H1 (cell line): ENCODE measurements around the gene ATP11C. TPM values are rescaled to one million over a fixed set of nuclear protein-coding genes. Genes with fewer than 3 reads are reported as not detected.

Experiments used
- CTCF ChIA-PET: fragments of 300-600 bp; sonication (Branson Sonifier 250); formaldehyde crosslinking; loops from one replicate; lab custom pipeline; 2021; ENCODE audit not compliant: partially characterized antibody; lab: Charles Lee
- POLR2A ChIA-PET: fragments of 300-600 bp; sonication (Branson Sonifier 250); formaldehyde crosslinking; loops from one replicate; lab custom pipeline; 2021; ENCODE audit warnings: inconsistent platforms; ENCODE audit not compliant: partially characterized antibody; lab: Charles Lee
- DNase-seq, 2 experiments: peaks; one replicate each; pipeline versions ENCODE4 v3.0.0 to v3.0.0-alpha.2; 2010 to 2022; ENCODE audit warnings: low spot score in 2 of 2, low read depth in 1 of 2, mixed read lengths in 1 of 2
- FAIRE-seq: peaks from 2 replicates; lab custom pipeline; 2011; peaks lifted over from hg19 to GRCh38; lab: Jason Lieb, UNC
- H2AFZ ChIP-seq: 2 replicates; pipeline ENCODE4 v1.8.1; 2012; ENCODE audit warnings: low read length, inconsistent platforms
- H2AK5ac ChIP-seq: 2 replicates; pipeline ENCODE4 v1.6.1; 2013; ENCODE audit warnings: low read depth, low read length
- H2BK120ac ChIP-seq: replicated peaks from 2 replicates; pipeline ENCODE3; 2013; ENCODE audit warnings: low read depth, low read length, inconsistent platforms
- H2BK12ac ChIP-seq: 2 replicates; pipeline ENCODE4 v1.6.1; 2013; ENCODE audit warnings: low read depth, low read length
- H2BK15ac ChIP-seq: 2 replicates; pipeline ENCODE4 v1.6.1; 2013; ENCODE audit warnings: low read length
- H2BK20ac ChIP-seq: 2 replicates; pipeline ENCODE4 v1.6.1; 2013; ENCODE audit warnings: low read length
- H2BK5ac ChIP-seq: 2 replicates; pipeline ENCODE4 v1.6.1; 2013; ENCODE audit warnings: low read depth, low read length
- H3K14ac ChIP-seq: 2 replicates; pipeline ENCODE4 v1.6.1; 2013; ENCODE audit warnings: inconsistent platforms; ENCODE audit not compliant: insufficient read length
- H3K18ac ChIP-seq: 2 replicates; pipeline ENCODE4 v1.6.1; 2013; ENCODE audit warnings: low read length; ENCODE audit errors: extremely low read depth
- H3K23ac ChIP-seq: 2 replicates; pipeline ENCODE4 v1.6.1; 2013; ENCODE audit warnings: inconsistent platforms; ENCODE audit not compliant: insufficient read length
- H3K23me2 ChIP-seq: 2 replicates; pipeline ENCODE4 v1.6.1; 2013; ENCODE audit warnings: low read depth, low read length
- H3K27ac ChIP-seq: 2 replicates; pipeline ENCODE4 v1.6.1; 2011; ENCODE audit warnings: low read depth, low read length, inconsistent platforms
- H3K27me3 ChIP-seq, 4 experiments: replicated peaks in 1 of 4; 1 replicate in 1 of 4; 2 replicates in 3 of 4; pipeline versions ENCODE4 v1.6.1 to v1.8.1; 2011 to 2013; ENCODE audit warnings: low read length in 3 of 4, mild to moderate bottlenecking in 3 of 4, inconsistent platforms in 2 of 4, mixed read lengths in 2 of 4, moderate library complexity in 1 of 4; ENCODE audit not compliant: control insufficient read depth in 3 of 4, insufficient read depth in 3 of 4; ENCODE audit errors: extremely low read depth in 1 of 4
- H3K36me3 ChIP-seq, 4 experiments: 2 replicates each; pipeline versions ENCODE4 v1.6.1 to v1.8.1; 2011 to 2013; ENCODE audit warnings: mild to moderate bottlenecking in 4 of 4, low read length in 3 of 4, moderate library complexity in 2 of 4, control low read depth in 1 of 4, inconsistent platforms in 1 of 4; ENCODE audit not compliant: insufficient read depth in 4 of 4, control insufficient read depth in 2 of 4
- H3K4ac ChIP-seq: replicated peaks from 2 replicates; pipeline ENCODE3; 2013; ENCODE audit warnings: low read length, low read depth, mixed read lengths, inconsistent platforms; ENCODE audit not compliant: insufficient read length
- H3K4me1 ChIP-seq, 4 experiments: replicated peaks in 1 of 4; 1 replicate in 1 of 4; 2 replicates in 3 of 4; pipeline versions ENCODE4 v1.6.1 to v1.8.1; 2011 to 2013; ENCODE audit warnings: low read length in 3 of 4, inconsistent platforms in 2 of 4, mixed read lengths in 1 of 4; ENCODE audit not compliant: insufficient read depth in 4 of 4, control insufficient read depth in 3 of 4
- H3K4me2 ChIP-seq, 2 experiments: 2 replicates each; pipeline versions ENCODE4 v1.6.1 to v1.8.1; 2011 to 2013; ENCODE audit warnings: low read depth in 2 of 2, low read length in 2 of 2, control low read depth in 1 of 2, inconsistent platforms in 1 of 2, mild to moderate bottlenecking in 1 of 2; ENCODE audit not compliant: insufficient read depth in 1 of 2
- H3K4me3 ChIP-seq, 4 experiments: fragments of 200-600, 300-600 bp in 1 of 4; sonication (generic), shearing (Covaris generic), sonication (Bioruptor Twin) in 1 of 4; 2 replicates each; pipeline versions ENCODE4 v1.5.1 to v1.8.1; 2011 to 2016; ENCODE audit warnings: low read length in 4 of 4, low read depth in 3 of 4, control low read depth in 2 of 4, inconsistent platforms in 2 of 4, mild to moderate bottlenecking in 2 of 4, mixed read lengths in 1 of 4, moderate library complexity in 1 of 4; ENCODE audit not compliant: insufficient read depth in 2 of 4; ENCODE audit errors: extremely low read depth in 1 of 4
- H3K56ac ChIP-seq: replicated peaks from 2 replicates; pipeline ENCODE3; 2013; ENCODE audit warnings: low read depth, mild to moderate bottlenecking, mixed read lengths, low read length, inconsistent platforms; ENCODE audit not compliant: insufficient read length
- H3K79me1 ChIP-seq: 2 replicates; pipeline ENCODE4 v1.6.1; 2013; ENCODE audit warnings: low read depth, low read length, control low read depth
- H3K79me2 ChIP-seq, 2 experiments: 2 replicates each; pipeline versions ENCODE4 v1.6.1 to v1.8.1; 2012 to 2013; ENCODE audit warnings: low read length in 2 of 2, mild to moderate bottlenecking in 2 of 2, inconsistent platforms in 1 of 2; ENCODE audit not compliant: insufficient read depth in 2 of 2, control insufficient read depth in 1 of 2
- H3K9ac ChIP-seq, 4 experiments: replicated peaks in 1 of 4; 1 replicate in 1 of 4; 2 replicates in 3 of 4; pipeline versions ENCODE4 v1.6.1 to v1.8.1; 2011 to 2013; ENCODE audit warnings: low read depth in 3 of 4, low read length in 3 of 4, control low read depth in 2 of 4, mild to moderate bottlenecking in 2 of 4, moderate library complexity in 2 of 4, inconsistent platforms in 1 of 4; ENCODE audit errors: extremely low read depth in 1 of 4
- H3K9me3 ChIP-seq, 2 experiments: 2 replicates each; pipeline versions ENCODE4 v1.6.1 to v1.8.1; 2012 to 2013; ENCODE audit warnings: mild to moderate bottlenecking in 2 of 2, moderate library complexity in 2 of 2, control low read depth in 1 of 2, inconsistent platforms in 1 of 2, low read depth in 1 of 2, low read length in 1 of 2, mixed read lengths in 1 of 2; ENCODE audit not compliant: insufficient read depth in 2 of 2
- H4K20me1 ChIP-seq, 2 experiments: replicated peaks in 1 of 2; 2 replicates each; pipeline versions ENCODE3 to v1.8.1; 2011 to 2013; ENCODE audit warnings: inconsistent platforms in 2 of 2, low read length in 2 of 2, mild to moderate bottlenecking in 1 of 2; ENCODE audit not compliant: insufficient read depth in 2 of 2, control insufficient read depth in 1 of 2
- H4K5ac ChIP-seq: 2 replicates; pipeline ENCODE4 v1.6.1; 2013; ENCODE audit warnings: low read length, low read depth, mixed read lengths, inconsistent platforms; ENCODE audit not compliant: insufficient read length
- H4K8ac ChIP-seq: 2 replicates; pipeline ENCODE4 v1.8.0; 2013; ENCODE audit warnings: mild to moderate bottlenecking, moderate library complexity, low read length, inconsistent platforms; ENCODE audit not compliant: insufficient read depth; ENCODE audit errors: extremely low read depth
- H4K91ac ChIP-seq: replicated peaks from 2 replicates; pipeline ENCODE3; 2013; ENCODE audit warnings: low read length, mixed read lengths, inconsistent platforms; ENCODE audit not compliant: insufficient read length
- ATF3 ChIP-seq: IDR thresholded peaks from 2 replicates; pipeline ENCODE4 v1.6.1; 2011; ENCODE audit warnings: low read depth, mild to moderate bottlenecking, low read length; ENCODE audit not compliant: insufficient read depth
- BRCA1 ChIP-seq: IDR thresholded peaks from 2 replicates; pipeline ENCODE4 v1.6.1; 2012; ENCODE audit warnings: low read depth, low read length, improper control_type of control experiment
- CREB1 ChIP-seq: IDR thresholded peaks from 2 replicates; pipeline ENCODE4 v1.6.1; 2012; ENCODE audit warnings: inconsistent platforms
- CTBP2 ChIP-seq: IDR thresholded peaks from 2 replicates; pipeline ENCODE4 v1.7.0; 2011; ENCODE audit warnings: borderline replicate concordance, mild to moderate bottlenecking, moderate library complexity, mixed read lengths, low read length; ENCODE audit not compliant: insufficient read depth, insufficient read length
- GTF2F1 ChIP-seq: IDR thresholded peaks from 2 replicates; pipeline ENCODE4 v1.6.1; 2012; ENCODE audit warnings: low read depth, low read length, improper control_type of control experiment, borderline replicate concordance
- HDAC2 ChIP-seq, 2 experiments: fragments of 300-600 bp in 1 of 2; sonication (generic) in 1 of 2; IDR thresholded peaks; 2 replicates each; pipeline ENCODE4 v1.6.1; 2011 to 2012; ENCODE audit warnings: low read depth in 2 of 2, low read length in 2 of 2, mild to moderate bottlenecking in 2 of 2, moderate library complexity in 2 of 2, borderline replicate concordance in 1 of 2, inconsistent platforms in 1 of 2
- HDAC6 ChIP-seq: IDR thresholded peaks from one replicate; pipeline ENCODE4 v1.7.1; 2012; ENCODE audit warnings: low read depth, mild to moderate bottlenecking, inconsistent platforms, low read length, moderate library complexity
- KDM4A ChIP-seq: IDR thresholded peaks from one replicate; pipeline ENCODE4 v1.7.1; 2012; ENCODE audit warnings: low read depth, mild to moderate bottlenecking, moderate library complexity, low read length, inconsistent platforms; ENCODE audit not compliant: severe bottlenecking
- RXRA ChIP-seq: IDR thresholded peaks from 2 replicates; pipeline ENCODE4 v1.6.1; 2011; ENCODE audit warnings: low read depth, mild to moderate bottlenecking, low read length, moderate library complexity; ENCODE audit not compliant: insufficient read depth
- SIX5 ChIP-seq: IDR thresholded peaks from 2 replicates; pipeline ENCODE4 v1.6.1; 2011; ENCODE audit warnings: mild to moderate bottlenecking, low read depth, low read length
- SP2 ChIP-seq: IDR thresholded peaks from 2 replicates; pipeline ENCODE4 v1.6.1; 2012; ENCODE audit warnings: mild to moderate bottlenecking, low read length, inconsistent platforms
- TAF1 ChIP-seq: IDR thresholded peaks from 2 replicates; pipeline ENCODE4 v1.6.1; 2011; ENCODE audit warnings: mild to moderate bottlenecking, low read depth, low read length
- YY1 ChIP-seq: IDR thresholded peaks from 2 replicates; pipeline ENCODE4 v1.6.1; 2011; ENCODE audit warnings: low read depth, mild to moderate bottlenecking, low read length
- WGBS, 2 experiments: shearing (Covaris generic) in 1 of 2; methylation state at CpG; one replicate each; pipeline versions ENCODE4 v1.1.6 to v1.1.7; 2013 to 2015; ENCODE audit warnings: low lambda C conversion rate in 2 of 2, mixed read lengths in 2 of 2, inconsistent platforms in 1 of 2, low coverage in 1 of 2, missing lambda C conversion rate in 1 of 2; ENCODE audit not compliant: insufficient replicate concordance in 2 of 2, insufficient coverage in 1 of 2, insufficient read length in 1 of 2; ENCODE audit errors: extremely low coverage in 1 of 2, missing lambda C conversion rate in 1 of 2; 5-methylcytosine and 5-hydroxymethylcytosine counted together
- polyA plus RNA-seq, 7 experiments: library from polyadenylated mRNA; depleted of rRNA in 3 of 7; stranded (reverse) in 5 of 7; unstranded in 2 of 7; fragments of >200 nt in 5 of 7; fragments of 200-250 nt in 2 of 7; gene quantifications; 1 replicate in 5 of 7; 2 replicates in 1 of 7; 4 replicates in 1 of 7; pipeline versions ENCODE4 v1.2.1 to v1.2.3, GENCODE V29; 2011 to 2013; ENCODE audit warnings: missing spikeins in 2 of 7, mixed read lengths in 2 of 7
- total RNA-seq: library from RNA; stranded (reverse); fragmentation: NEBNext Ultra II Directional; extraction: Animal tissue kit (Norgen Biotek cat#: 25700); gene quantifications from 2 replicates; pipeline ENCODE4 v1.2.1, GENCODE V29; 2021
- TF ChIP-seq, protein P1 (sequence below): IDR thresholded peaks from 2 replicates; pipeline ENCODE4 v1.6.1; 2012; ENCODE audit warnings: inconsistent platforms

ATP11C gene
- total and polyA plus RNA-seq, 2 of the 8 experiments (the other 6 are each of a cell fraction or from before 2014, with no cell fraction given): 14.7 to 52.1 TPM

DNA sequence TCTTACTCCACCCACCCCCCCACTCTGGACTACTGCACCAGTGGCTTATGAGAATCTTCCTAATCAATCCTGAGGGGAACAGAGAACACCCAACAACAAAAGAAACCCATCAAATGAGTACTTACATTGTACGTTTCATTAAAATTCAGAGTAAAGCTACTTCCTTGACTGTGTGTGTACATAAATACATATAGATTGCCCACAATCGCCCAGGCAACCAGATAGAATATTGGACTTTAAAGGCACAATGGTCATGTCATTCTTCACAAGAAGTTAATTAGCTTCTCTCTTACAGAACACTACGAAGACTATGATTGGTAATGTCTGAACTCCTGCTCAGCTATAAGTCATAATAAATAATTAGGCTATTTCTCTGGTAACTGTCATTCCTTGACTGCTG, 12.2 kb upstream of the ATP11C start:
- Histone ChIP-seq H3K36me3 (no peaks in the 10 kb centered on the region), H2BK5ac (no peak overlapping the region), H2BK120ac (no peak overlapping the region), H3K4me3 (no peak overlapping the region), H2AK5ac (no peak overlapping the region), H4K20me1 (no peaks in the 10 kb centered on the region), H3K4me1 (no peaks in the 10 kb centered on the region), H3K18ac (no peak overlapping the region), H3K23me2 (no peaks in the 10 kb centered on the region), H3K4ac (no peak overlapping the region), H2BK20ac (no peak overlapping the region), H2AFZ (no peak overlapping the region), H3K9ac (no peak overlapping the region), H3K23ac (no peak overlapping the region), H3K27me3 (no peaks in the 10 kb centered on the region), H2BK15ac (no peak overlapping the region), H4K5ac (no peak overlapping the region), H3K27ac (no peak overlapping the region), H3K4me2 (no peak overlapping the region), H3K79me2 (no peaks in the 10 kb centered on the region), H4K8ac (no peak overlapping the region), H2BK12ac (no peak overlapping the region), H3K9me3 (no peaks in the 10 kb centered on the region), H3K79me1 (no peaks in the 10 kb centered on the region), H3K14ac (no peak overlapping the region), H3K56ac (no peak overlapping the region), H4K91ac (no peak overlapping the region)
- CTCF ChIA-PET: interaction anchor here (0.7 to 1.0 kb wide), 2 partner anchors 54 to 83 kb away, joined by 3 read pairs; no protein-coding TSS in a partner anchor
- WGBS, 2 experiments: 95% methylated on average over 3 of the region's 3 CpGs; no CpG with 5 or more reads in 1 of the 2 experiments
- no peak for FAIRE-seq
- no peak for DNase-seq
- POLR2A ChIA-PET: interaction anchor here (0.9 to 1.1 kb wide), 2 partner anchors 11 to 14 kb away, joined by 3 to 4 read pairs; no protein-coding TSS in a partner anchor
- no peak for TF ChIP-seq YY1
- no peak for TF ChIP-seq CREB1
- no peak for TF ChIP-seq CTBP2
- no peak for TF ChIP-seq ATF3
- TF ChIP-seq BRCA1: no peak
- TF ChIP-seq SP2: no peak
- no peak for TF ChIP-seq SIX5
- no peak for TF ChIP-seq RXRA
- TF ChIP-seq HDAC2 (IDR thresholded peaks at IDR 0.05; ENCODE audit: borderline replicate concordance in 1 of 2, low read depth in 2 of 2, low read length in 2 of 2): no peak
- TF ChIP-seq, protein P1, sequence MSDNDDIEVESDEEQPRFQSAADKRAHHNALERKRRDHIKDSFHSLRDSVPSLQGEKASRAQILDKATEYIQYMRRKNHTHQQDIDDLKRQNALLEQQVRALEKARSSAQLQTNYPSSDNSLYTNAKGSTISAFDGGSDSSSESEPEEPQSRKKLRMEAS: no peak
- no peak for TF ChIP-seq TAF1
- no peak for TF ChIP-seq GTF2F1
- no peak for TF ChIP-seq KDM4A
- TF ChIP-seq HDAC6: no peak
